Measurements from ENCODE around the gene OLFML2A.

OLFML2A gene

DNA sequence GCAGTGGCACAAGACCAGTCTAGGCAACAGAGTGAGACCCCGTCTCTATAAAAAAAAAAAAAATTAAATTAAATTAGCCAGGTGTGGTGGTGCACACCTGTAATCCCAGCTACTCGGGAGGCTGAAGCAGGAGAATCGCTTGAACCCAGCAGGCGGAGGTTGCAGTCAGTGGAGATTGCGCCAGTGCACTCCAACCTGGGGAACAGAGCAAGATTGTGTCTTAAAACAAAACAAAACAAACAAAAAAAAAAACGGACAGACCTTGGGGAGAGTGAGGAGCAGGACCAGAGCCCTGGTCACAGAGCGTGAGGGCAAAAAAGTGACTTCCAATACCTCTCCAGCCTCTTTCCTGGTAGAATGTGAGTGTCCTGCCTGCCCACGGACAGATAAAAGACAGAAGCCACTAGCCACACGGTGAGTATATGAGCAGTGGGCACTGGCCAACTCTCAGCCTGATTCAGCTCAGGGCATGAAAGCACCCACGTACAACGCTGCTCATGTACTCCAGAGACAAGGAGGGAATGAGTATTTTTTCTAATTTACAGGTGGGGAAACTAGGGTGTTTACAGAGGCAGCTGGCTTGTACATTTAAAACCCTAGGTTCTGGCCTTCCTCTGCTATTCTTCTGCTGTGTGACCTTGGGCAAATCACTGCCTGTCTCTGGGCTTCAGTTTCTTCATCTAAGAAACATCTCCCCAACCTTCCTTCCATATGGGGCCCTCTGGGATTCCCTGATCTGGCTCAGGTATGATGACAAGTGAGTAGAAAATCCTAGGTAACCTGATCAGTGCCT lies 1.8 kb downstream of the OLFML2A start:
- no peak for DNase-seq (ENCODE audit: low read depth)

DNA sequence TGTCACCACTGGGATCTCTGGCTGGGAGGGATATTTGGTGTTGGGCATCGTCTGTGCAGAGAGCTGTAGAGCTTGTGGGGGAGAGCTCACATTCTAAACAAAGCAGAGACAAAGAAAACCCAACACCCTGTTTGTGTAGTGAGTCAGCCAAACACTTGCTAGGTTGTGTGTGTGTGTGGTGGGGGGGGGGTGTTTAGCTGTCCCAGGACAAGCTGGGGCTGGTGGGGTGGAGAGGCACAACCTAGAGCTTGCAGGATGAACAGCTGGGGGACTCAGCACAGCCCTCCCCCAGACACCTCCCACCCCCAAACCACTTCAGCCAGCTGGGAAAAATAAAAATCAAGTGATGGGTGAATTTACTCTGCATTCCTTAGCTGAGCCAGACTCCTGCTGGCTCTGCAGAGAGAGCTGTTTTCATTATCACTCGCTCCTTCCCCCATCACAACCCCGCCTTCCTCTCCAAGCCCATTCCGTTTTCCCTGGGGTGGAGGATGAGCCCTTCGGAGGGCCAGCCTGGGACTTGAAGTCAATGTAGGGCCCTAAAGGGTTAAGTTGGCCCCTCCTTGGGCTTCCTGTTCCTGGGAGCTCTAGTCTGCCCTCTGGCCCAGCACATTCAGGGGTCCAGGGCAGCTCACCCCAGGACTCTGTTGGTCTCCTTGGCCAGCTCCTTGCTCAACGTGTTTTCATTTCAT lies 2.6 kb downstream of the OLFML2A start:
- no peak for DNase-seq (ENCODE audit: low read depth)

DNA sequence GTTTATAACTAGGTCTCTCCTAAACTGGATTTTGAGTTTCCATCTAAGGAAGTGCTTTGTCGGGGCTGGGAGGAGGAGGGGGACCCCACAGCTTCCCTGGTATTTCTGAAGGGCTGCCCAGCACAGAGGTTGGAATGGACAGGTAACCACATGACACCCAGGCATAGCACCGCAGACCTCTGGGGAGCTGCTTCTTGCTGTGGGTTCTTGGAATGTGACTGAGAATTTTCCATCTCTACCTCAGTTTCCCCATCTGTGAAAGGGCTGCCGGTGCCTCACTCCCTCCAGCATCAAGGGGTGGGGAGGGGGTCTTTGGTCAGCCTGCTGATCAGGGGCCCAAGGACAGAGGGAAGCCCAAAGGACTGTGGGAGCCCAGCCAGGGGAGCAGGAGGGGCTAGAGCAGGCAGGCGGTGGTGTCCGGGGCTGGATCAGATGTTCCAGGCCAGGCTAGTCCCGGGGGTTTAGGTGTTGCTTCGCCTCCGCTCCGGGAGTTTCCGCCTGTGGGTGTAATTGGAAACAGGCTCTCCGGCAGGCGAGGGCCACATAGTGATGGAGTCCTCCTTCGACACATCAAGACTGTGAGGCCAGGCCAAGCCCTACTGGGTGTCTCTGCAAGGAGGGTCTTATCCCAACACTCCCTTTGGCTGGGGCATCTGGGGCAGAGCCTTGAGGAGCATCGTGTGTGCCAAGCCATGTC lies 3.3 kb downstream of the OLFML2A start:
- DNase-seq (ENCODE audit: low read depth), result no peak

DNA sequence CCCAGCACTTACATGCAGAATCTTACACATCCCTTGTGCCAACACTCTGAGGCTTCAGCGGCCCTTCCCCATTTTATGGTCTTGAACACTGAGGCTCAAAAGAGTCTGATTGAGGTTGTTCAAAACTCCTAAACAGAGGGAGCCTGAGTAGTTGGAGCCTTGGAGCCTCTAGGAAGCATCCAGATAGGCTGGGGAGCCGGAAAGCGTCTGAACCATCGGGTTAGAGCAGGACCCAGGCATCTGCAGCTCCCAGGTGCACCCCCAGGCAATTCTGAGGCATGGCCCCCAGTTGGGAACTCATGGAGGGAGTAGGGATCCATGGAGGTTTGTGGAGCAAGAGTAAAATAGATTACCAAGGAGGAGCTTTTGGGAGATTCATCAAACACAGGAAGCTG lies 3.8 kb downstream of the OLFML2A start:
- no peak for DNase-seq (ENCODE audit: low read depth)

DNA sequence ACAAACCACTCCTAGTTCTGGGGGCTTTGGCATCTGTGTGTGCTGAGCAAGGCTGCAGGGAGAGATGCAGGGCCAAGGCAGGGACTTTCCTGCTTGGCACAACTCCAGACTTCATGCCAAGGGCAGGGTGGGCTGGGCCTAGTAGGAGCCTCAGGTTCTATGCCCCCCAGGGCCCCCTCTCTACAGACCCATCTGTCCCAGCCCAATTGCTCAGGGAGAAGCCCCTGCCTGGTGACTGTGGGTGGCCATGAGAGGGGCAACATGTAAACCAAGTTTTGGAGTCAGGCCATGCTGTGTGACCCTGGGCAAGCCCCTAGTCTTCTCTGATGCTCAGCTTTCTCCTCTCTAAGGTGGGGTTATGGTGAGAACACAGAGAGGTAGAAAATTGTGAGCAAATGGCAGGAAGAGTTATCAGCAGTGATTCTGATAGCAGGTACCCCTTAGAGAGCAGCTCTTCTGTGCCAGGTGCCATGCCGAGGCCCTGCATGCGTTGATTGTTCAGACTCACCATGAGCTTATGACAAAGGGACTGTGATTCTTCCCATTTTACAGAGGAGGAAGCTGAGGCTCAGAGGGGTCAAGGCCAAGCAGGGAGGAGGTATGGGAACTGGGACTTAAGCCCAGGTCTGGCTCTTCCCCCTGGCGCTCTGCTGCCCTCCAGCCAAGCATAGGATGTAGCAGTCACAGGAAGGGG lies 5.2 kb downstream of the OLFML2A start:
- DNase-seq (ENCODE audit: low read depth), result no peak

DNA sequence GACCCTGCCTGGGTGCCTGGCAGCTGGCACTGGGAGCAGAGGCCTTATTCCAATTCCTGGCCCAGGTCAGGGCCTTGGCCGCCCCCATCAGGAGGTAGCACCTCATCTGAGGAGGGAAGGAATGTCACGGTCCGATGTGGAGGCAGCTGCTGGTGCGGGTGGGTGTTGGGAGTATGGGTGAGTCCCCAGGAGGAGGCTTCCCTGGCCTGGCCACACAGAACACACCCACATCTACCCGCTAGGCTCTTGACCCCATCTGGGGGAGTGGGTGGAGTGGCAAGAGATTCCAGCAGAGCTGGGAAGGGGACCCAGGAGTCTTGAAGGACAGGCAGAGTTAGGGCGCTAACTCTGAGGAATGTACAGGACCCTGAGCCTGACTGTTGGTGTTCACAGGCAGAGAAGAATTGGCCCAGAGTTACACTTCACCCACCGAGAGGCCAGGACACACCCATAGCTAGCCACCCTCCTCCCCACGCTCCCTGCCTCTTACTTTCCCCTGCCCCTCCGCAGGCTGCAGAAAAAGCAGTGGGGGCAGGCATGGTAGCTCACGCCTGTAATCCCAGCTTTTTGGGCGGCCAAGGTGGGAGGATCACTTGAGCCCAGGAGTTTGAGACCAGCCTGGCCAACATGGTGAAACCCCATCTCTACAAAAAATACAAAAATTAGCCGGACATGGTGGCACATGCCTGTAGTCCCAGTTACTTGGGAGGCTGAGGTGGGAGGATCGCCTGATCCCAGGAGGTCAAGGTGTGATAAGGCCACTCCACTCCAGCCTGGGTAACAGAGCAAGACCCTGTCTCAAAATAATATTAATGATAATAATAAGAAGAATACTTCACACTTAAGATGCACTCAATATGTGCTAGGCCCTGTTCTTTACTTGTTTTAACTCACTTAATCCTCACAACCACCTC lies 6.0 kb downstream of the OLFML2A start:
- no peak for DNase-seq (ENCODE audit: low read depth)

DNA sequence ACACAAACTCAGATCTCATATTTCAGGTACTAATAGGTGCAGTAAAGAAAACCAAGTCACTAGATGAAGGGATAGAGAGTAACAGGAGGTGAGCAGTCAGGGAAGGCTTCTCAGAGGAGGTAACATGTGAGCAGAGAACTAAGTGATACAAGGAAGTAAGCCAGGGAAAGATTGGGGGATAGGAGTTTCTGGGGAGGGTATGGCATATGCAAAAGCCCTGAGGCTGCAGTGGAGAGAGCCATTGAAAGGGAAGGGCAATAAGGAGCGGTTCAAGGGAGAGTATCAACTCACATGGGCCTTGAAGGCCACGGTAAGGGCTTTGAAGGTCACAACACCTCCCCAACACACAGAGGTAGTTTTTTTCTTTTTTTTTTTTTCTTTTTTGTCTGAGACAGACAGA lies 6.9 kb downstream of the OLFML2A start:
- DNase-seq (ENCODE audit: low read depth), result no peak

DNA sequence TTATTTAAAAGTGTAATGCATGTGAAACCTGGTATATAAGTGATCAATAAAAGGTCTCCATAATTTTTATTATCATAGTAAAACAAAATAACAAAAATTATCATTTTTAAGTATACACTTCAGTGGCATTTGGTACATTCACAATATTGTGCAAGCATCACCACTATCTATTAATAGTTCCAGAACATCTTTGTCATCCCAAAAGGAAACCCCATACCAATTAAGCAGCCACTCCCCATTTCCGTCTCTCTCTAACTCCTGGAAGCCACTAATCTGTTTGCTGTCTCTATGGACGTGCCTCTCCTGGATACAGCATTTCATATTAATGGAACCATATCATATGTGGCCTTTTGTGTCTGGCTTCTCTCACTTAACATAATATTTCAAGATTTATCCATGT lies 7.6 kb downstream of the OLFML2A start:
- no peak for DNase-seq (ENCODE audit: low read depth)

DNA sequence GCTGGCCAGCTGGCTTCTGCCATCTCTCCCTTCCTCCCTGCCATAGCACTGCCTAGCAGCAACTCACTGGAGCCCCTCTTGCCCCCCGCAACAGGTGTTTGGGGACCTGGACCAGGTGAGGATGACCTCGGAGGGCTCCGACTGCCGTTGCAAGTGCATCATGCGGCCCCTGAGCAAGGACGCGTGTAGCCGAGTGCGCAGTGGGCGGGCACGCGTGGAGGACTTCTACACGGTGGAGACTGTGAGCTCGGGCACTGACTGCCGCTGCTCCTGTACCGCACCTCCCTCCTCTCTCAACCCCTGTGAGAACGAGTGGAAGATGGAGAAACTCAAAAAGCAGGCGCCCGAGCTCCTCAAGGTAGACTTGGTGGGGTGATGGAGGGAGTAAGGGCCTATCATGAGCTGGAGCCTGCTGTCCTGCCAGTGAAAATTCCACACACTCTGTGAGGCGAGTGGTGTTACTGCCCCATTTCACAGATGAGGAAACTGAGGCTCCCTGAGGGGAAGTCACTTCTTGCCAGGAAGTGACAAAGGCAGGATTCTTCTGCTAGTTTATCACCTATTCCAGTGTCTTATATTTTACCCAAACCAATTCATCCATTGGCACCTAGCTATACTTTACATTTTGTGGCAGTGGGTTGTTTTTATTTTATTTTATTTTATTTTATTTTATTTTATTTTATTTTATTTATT lies 10.1 kb downstream of the OLFML2A start:
- no peak for DNase-seq (ENCODE audit: low read depth)

DNA sequence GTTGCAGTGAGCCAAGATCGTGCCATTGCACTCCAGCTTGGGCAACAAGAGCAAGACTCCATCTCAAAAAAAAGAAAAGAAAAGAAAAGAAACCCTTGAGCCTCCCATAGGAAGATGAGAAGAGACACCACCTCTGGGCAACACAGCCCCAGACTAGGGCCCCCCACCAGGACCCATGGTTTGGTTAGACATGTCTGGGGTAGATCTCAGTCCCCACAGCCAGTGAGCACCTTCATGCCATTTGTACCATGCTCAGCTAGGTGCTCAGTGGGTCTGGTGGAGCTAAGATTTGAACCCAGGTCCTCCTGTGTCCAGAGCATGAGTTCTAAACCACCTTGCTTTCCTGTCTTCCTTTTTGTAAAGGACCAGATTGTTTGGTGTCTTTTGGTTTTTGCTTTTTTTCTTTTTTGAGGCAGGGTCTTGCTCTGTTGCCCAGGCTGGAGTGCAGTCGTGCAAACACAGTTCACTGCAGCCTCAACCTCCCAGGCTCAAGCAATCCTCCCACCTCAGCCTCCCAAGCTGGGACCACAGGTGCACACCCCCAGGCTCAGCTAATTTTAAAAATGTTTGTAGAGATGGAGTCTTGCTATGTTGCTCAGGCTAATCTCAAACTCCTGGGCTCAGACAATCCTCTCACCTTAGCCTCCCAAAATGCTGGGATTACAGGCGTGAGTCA lies 11.7 kb downstream of the OLFML2A start:
- no peak for DNase-seq (ENCODE audit: low read depth)

DNA sequence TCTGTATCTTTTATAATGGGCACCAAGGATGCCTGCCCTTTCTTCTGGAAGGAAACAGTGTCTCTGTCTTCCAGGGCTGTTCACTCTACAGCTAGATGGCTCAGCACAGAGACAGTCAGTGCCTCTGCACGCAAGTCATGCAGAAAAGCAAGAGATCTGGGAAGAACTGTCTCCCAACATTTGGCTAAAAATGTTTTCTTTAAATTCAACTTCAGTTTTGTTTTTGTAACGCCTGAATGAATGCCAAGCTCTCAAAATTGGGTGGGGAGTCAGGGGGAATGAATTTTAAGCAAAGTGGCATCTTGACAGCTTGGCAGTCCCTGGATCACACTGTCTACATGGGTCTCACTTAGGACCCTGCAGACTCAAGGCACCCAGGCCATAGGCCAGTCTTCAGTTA lies 12.6 kb downstream of the OLFML2A start:
- no peak for DNase-seq (ENCODE audit: low read depth)

DNA sequence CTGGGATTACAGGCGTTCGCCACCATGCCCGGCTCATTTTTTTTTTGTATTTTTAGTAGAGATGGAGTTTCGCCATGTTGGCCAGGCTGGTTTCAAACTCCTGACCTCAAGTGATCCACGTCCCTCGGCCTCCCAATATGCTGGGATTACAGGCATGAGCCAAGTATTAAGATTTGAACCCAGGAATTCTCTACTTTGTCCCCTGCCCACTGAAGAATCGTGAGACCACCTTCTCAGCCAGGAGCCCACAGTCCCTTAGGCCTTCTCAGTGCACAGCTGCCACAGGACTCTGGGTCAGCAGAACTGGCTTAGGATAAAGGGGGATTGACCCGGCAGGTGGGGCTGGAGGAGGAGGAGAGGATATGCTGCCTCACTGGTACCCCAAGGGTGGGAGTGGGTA lies 13.4 kb downstream of the OLFML2A start:
- no peak for DNase-seq (ENCODE audit: low read depth)

DNA sequence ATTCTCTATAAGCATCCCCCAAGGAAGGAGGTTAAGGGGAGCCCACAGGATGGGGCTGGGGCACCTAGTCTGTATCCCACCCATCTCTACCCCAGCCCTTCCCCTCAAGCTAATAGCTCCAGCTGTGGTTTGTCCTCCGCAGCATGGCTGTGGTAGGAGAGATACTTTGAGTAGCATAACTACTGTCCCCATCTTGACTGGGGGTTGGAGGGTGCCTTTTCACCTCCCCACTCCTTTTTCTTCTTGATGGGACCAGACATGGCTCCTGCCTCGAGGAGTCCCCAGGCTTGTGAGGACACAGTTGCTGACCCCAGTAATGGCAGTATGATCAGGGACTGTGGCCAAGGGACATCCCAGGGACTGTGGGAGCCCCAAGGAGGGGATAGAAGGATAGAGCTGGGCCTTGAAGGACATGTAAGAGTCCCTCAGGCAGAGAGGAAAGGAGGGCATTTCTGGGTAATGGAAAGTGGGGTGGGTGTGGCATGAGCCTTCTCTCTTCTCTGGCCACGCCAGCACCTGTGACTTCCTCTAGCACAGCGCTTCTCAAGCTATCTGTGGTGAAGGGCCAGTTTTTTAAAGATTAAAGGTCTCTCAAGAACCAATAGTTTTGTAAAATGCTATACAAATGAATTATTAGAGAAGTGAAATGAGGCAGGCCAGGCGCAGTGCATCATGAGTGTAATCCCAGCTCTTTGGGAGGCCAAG lies 14.0 kb downstream of the OLFML2A start:
- no peak for DNase-seq (ENCODE audit: low read depth)

DNA sequence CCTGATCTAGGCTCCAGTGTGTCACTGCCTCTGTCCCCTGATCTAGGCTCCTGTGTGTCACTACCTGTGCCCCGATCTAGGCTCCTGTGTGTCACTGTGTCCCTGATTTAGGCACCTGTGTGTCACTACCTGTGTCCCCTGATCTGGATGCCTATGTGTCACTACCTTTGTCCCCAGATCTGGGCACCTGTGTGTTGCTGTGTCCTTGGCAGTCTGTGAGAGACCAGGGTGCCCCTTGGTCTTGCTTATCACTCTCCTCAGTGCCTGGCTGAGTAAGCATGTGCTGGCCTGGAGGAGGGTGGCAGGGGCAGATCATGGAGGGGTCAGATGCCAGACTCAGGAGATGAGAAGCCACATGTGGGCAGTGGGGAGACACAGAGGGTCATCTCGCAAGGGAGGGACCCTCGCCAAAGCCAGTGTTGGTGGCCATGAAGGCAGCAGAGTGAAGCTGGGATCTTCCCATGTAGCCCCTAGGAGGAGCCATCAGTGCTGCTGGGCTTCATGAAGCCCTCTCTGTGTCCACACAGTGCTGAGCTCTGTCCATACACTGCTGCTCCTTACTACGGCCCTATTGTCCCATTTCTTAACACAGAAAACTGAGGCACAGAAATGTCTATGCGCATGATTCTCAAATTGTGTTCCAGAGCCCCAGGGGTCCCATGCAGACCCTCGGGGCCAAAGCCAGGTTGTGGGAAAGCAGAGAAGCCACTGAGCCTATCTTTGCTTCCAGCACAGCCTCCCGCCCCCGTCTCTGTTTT lies 15.5 kb downstream of the OLFML2A start:
- no peak for DNase-seq (ENCODE audit: low read depth)

DNA sequence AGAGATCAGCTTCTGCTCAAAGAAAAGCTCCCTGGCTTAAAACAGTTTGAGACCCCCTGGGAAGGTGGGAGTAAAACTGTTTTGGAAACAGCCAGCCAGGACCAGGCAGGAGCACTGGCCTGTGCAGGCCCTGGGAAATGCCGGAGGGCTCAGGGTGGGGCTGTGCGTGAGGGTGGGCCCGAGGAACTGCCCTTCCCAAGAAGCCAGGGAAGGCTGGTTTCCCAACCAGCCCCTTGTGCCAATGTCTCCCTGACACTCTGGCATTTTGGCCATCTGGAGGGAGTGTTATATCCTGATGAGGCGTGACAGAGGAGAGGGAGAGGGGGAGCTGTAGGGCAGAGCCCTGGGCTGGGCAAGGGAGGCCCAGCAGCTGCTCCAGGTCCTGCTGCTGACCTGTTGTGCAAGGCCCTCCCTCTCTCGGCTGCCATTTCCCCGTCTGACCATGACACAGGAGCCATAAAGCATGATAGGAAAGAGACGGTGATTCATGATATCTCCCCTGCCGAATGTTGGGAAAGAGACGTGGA lies 16.1 kb downstream of the OLFML2A start:
- no peak for DNase-seq (ENCODE audit: low read depth)

DNA sequence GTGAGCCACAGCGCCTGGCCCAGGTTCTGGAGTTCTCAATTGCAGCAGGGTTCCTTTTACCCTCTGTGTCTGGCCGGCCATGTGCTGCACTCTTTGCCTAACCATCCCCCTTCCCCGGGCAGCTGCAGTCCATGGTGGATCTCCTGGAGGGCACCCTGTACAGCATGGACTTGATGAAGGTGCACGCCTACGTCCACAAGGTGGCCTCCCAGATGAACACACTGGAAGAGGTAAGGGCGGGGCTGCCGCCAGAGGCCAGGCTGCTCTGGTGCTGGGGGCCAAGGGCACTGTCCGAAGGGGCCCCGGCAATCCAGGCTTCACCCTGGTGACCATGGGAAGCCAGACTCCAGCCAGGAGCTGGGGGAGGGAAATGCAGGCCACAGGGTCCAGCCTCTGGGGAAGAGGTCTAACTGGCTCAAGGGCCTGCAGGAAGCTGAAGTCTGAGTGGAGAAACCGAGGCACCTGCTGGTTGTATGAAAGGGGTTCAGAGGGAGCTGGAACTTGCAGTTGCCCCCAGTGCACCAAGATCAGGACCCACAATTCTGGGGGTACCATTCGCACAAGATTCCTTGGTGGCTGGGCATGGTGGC lies 18.1 kb downstream of the OLFML2A start:
- no peak for DNase-seq (ENCODE audit: low read depth)

DNA sequence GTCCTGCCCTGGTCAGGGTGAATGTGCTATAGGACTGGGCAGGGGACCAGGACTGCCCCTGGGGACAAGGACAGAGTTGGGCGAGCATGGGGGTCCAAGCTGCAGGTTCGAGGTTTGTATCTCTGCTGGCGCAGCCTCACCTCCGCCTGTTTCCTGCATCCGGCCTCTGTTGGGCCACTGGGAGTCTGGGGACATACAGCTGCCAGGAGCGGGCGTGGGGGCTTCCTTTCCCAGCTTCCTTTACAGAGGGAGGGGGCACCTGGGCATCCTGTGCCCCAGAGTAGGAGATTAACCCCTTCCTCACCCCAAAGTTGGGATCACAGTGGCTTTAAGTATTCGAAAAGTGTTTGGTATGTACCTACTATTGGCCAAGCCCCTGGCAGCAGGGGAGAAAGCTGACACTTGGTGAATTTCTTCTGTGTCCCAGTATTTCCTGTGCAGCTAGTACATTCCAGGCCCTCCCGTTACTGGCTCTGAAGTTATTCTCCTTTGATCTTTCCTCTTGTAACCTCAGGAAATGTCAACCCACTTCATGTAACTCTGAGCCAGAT lies 19.0 kb downstream of the OLFML2A start:
- no peak for DNase-seq (ENCODE audit: low read depth)
